Measurements from ENCODE around the gene SLC15A1.

DNA sequence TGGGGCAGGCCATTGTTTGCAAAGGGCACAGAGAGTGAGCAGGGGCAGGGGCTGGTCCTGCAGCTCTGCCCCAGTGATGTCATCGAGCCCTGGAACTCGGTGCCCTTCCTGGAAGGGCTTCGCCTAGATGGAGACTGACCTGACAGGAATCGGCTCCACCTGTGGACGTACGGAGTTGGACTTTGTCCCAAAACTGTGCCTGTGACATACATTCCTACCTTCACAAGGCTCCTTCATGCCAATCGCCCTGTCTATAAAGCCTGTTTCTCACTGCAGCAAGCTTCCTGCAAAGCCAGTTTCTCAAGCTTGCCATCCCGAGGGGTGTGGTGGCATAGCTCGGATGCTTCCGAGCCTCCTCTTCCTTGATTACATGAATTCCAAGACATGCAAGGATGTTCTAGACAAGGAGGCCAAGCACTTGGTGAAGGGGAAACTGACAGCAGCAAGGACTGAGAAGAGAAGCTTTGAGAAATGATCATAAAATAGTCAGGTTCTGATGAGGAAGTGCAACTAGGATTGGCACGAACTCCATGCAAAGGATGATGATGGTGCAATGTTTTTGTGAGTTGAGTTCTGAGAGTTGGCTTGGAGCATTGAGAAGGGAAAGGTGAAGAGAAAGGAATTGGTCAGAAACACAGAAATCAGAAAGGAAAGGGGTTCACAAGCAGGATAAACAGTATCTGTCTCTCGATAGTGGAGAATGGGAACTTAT lies 101.9 kb downstream of the SLC15A1 start:
- no peak for TF ChIP-seq ZNF274 (IDR thresholded peaks at IDR 0.05; ENCODE audit: low read depth, low read length)
- TF ChIP-seq YY1 (IDR thresholded peaks at IDR 0.05; ENCODE audit: insufficient read depth, insufficient read length): no peak
- TF ChIP-seq SUZ12 (IDR thresholded peaks at IDR 0.05; ENCODE audit: extremely low read depth, insufficient read depth, insufficient read length): no peak

Measured in NT2/D1 (cell line).